ENCODE results near the gene PKD2. TPM values are rescaled to one million over a fixed set of nuclear protein-coding genes. Genes with fewer than 3 reads are reported as not detected.
A peak's percentile ranks its signal among the peaks of the same experiment; 100 is the strongest.
"Not testable (repeated sequence)": the region's sequence is repeated elsewhere in the genome, so short reads cannot be mapped to it uniquely, and the experiment has no call there.

PKD2 gene
- polyA plus RNA-seq, 12 donors = 18.7 to 42.9 (median 32.1) TPM; not detected in 1

DNA sequence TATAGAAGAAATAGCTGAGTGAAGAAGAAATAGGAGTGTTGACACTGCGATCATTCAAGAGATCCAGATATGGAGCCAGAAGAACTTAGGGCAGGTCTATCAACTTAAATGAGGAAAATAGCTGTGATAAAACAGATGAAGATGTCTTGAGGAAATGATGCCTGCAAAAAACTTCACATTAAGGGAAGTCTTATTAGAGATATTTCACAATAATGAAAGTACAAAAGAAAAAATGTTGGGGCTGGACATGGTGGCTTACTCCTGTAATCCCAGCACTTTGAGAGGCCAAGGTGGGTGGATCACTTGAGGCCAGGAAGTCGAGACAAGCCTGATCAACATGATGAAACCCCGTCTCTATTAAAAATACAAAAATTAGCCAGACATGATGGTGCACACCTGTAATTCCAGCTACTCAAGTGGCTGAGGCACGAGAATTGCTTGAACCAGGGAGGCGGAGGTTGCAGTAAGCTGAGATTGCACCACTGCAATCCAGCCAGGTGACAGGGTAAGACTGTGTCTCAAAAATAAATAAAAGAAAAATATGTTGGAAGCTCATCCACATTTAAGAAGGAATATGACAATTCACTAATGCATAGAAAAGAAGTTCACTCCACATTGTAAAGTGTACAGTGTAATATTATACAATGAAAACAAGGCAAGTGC, 56.3 kb downstream of the PKD2 start:
- DNase-seq = no peak

DNA sequence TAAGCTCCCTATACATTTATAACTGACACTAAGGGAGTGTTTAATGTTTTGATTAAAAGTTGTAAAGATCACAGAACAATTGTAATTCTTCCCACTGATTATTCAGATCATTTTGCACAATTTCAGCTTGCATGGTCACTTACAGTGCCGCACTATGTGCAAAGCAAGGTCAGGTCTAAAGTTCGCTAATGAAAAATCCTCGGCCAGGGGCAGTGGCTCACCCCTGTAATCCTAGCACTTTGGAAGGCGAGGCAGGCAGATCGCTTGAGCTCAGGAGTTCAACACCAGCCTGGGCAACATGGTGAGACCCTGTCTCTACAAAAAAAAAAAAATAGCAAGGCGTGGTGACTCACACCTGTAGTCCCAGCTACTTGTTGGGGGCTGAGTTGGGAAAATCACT, 57.0 kb downstream of the PKD2 start:
- DNase-seq = no peak

DNA sequence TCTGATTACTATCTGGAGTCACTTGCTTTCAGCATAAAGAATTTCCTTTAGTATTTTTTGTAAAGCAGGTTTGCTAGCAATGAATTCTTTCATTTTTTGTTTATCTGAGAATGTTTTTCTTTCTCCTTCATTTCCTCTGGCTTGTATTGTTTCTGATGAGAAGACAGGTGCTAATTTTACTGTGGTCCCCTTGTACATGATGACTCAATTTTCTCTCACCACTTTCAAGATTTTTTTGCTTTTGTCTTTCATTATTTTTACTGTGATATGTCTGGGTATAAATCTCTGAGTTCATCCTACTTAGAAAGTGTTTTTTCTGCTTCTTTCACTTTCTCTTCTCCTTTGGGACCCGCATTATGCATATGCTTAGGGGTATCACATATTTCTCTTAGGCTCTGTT, 62.6 kb downstream of the PKD2 start:
- no peak for DNase-seq

DNA sequence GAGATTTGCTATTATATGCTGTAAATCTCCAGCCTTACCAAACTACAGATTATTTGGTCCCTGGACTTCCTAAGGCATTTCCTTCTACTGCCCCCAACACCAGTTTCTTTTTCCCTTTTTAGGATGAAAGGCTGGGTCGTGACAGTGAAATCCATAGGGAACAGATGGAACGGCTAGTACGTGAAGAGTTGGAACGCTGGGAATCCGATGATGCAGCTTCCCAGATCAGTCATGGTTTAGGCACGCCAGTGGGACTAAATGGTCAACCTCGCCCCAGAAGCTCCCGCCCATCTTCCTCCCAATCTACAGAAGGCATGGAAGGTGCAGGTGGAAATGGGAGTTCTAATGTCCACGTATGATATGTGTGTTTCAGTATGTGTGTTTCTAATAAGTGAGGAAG, 67.9 kb downstream of the PKD2 start:
- DNase-seq = no peak

DNA sequence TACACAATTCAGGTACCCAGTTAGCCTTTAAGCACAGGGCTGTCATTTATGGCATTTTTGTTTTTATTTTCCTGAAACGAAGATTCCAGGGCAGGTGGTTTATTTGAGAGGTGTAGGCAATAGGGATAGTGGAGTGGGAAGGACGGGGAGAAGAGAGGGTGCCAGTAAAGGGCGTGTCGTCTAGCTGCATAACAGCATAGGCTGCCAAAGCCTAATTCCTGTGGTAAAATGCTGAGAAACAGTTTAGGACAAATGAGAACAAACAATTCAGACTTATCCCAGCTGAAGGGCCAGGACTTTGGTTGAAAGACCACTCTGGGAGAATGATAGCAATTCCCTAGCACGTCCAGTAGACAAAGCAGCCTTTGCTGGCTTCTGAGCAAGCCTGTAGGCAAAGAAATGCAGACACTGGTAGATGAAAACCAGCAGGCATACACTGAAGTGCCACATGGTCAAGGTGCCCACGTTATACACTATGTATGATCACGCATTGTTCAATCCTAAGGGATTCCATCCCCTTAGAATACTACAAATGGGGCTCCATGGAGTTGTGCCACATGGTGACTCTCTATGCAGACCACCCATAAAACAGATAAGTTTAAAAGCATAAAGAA, 70.6 kb downstream of the PKD2 start:
- DNase-seq = no peak

DNA sequence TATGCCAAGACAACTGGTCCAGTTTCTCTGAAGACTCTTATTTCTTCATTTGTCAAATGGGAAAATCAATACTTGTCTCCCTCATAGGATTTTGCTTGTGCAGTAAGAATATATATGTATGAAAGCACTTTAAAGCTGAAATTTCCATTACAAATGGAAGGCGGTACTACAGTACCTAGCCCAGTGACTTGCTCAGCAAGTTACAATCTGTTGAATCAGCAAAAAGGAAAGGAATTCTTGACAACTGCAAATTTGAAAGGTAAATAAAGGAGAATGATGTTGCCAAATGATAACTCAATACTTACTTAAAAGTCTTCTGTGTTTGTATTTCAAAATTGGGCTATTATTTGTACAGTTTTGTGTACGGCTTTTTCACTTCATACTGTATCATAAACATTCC, 71.1 kb downstream of the PKD2 start:
- no peak for DNase-seq

DNA sequence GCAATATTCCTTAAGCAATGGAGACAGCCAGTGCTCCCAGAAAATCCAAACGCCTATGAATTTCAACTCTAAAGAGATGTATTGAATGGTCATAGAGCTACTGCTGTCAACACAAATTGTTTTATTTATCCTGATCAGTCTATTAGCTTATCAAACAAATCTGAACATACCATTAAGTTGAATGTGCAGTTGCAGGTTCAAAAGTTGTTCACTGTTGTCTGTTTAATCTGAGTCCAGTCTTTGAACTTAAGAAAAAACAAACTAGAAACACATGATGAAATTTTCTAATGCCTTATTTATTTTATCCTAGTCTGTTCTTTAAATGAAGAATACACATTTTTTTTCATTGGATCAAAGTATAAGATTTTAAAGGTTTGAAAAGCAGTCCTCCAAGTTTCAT, 73.2 kb downstream of the PKD2 start:
- no peak for DNase-seq

DNA sequence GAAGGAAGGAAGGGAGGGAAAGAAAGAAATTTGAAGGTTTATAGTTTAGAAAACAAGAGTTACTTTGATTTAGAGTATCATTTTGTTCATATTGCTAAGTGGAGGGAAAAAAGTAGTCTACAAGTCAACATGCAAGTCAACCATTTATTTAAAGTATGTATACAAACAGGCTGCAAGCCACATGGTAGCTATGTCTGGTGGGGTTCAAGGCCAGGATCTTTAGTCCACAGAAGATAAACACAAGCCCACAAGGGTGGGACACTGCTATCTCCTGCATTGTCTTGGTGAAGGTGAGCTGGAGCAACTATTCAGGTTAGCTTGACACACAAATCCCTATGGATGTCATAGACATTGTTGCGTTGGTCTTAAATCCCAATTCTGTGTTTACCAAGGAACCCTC, 79.6 kb downstream of the PKD2 start:
- DNase-seq = no peak

DNA sequence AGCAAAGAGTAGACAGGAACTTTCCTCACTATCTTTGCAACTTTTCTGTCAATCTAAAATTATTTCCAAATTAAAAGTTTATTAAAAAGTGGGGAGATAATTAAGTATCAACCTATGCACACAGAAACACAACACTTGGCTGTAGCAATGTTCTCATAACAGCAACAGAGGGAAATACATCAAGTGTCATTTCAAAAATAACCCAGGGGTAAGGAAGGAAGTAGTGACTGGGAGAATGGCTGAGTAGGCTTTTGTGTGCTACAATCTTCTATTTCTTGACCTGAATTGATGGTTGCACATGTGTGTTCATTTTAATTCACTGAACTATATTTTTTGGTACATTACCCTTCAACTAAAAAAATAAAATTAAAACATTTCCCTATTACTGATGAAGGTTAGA, 83.5 kb downstream of the PKD2 start:
- no peak for DNase-seq

DNA sequence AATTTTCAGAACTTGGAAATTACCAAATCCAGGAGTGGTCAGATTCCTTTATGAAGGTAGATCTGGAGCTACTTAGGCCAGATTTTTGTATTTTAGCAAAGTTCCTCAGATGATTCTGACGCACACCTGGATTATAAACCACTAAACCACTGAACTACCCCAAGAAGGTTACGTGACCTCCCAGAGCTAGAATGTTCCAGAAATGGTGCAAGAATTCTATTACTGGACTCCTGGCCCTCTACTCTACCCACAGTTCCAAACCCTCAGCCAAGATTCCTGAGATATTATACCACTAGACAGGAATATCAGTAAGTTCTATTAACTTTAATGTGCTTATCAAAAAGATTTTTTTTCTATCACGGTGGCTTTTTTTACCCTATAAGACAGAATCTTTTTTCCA, 83.9 kb downstream of the PKD2 start:
- DNase-seq = no peak

DNA sequence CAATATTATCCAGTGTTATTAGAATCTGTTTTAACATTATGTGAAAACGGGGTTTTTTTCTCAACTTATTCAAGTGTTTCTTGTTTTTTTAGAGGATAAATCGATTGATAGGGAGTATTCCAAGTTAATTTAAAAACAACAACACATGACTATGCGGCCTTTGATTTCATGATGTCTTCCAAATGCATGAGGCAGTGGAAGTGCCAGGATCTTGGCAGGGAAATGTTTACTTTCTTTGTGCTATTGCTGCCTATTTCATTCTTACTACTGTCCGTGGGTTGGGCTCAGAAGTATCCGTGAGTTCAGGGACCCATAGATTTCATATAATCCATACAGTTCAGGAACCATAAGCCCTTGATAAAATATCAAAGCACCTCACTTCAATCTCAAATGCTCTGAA, 86.4 kb downstream of the PKD2 start:
- DNase-seq = no peak

DNA sequence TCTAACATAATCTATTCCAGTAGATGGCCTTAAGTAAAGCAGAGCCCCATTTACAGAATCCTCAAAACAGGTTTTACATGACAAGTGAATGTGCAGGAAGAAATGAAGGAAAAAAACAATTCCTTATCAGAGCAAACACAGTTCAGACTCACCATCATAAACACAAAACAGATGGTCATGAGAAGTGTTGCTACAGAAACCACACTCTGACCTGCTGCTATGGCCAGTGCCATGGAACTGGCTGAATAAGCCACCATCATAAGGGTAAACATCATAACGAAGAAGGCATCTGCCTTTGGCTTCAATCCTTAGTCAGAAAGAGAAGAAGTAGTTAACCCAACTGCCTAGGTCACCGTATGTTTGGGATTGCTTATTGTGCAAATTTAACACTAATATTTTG, 89.9 kb downstream of the PKD2 start:
- no peak for DNase-seq

DNA sequence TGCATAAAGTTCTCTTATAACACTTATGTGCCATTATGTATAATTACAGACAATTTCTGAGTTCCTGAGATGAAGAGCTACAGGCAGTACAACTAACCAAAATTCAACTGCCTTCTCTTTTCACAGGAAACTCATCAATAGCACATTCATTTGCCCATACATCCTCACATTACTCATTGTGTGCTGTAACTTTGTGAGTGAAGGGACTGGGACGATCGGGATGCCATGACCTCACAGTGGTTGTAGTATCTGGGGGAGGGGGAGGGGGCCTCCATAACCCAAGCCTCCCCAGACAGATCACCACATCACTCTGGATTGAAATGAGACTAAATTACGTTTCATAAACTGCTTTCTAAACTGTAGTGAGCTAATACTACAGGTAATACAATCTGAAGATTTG, 90.3 kb downstream of the PKD2 start:
- DNase-seq = no peak

DNA sequence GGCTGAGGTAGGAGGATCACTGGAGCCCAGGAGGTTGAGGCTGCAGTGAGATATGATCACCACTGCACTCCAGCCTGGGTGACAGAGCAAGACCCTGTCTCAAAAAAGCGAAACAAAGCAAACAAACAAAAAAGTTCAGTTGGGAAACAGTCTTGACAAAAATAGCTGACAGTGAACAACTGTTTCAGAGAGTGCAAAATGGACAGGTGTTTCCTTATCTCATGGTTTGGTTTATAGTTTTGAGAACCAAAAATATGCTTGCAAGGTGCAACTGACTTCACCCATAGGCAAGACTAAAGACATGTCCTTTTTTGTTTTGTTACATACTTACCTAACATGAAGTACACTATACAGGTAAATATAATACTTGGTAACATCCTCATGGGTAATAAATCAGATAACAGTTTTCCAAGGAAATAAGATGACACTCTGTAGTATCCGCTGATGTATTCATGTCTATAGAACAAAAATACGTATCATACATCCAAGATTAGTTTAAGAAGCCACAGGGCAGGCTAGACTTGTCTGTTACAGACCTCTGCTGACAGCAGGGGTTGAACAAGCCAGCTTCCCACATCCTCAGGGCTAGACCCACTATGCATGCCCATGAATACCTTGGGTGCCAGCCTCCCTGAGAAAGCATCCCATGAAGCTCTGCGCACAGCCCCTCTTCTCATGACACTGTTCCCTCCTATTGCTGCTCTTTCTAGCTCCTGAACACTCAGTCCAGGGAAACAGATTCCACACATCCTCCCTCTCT, 91.7 kb downstream of the PKD2 start:
- no peak for DNase-seq

DNA sequence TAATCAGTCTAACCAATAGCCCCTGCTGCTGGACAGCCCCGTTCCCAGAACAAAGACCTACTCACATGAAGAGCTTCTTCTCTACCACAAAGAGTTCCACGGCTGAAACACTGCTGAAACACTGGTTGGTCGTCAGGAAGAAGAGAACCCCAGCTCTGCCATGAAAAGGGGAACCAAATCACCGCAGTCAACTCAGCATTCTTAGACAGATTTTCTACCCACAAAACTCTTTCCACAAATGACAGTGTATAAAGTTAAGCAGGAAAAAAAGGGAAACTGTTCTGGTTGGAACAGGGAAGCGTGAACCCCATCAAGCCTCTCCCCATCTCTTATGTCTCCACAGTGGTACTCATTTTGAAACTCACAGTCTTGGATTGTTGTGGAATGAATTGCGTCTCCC, 93.7 kb downstream of the PKD2 start:
- peak; percentile 7 for DNase-seq

DNA sequence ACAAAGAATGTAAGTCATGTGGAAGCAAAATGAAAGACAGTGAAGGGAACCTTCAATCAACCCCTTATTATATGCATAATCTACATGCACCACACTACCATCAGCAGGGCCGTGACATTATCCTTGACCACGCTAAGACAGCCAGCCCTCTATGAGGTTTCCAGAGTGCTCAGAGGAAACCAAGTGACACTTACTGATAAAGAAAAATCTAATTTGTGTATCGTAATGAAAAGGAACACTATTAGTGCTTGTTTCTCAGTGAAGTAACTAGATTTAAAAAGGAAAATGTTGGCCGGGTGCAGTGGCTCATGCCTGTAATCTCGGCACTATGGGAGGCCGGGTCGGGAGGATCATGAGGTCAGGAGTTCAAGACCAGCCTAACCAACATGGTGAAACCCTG, 94.6 kb downstream of the PKD2 start:
- no peak for DNase-seq

DNA sequence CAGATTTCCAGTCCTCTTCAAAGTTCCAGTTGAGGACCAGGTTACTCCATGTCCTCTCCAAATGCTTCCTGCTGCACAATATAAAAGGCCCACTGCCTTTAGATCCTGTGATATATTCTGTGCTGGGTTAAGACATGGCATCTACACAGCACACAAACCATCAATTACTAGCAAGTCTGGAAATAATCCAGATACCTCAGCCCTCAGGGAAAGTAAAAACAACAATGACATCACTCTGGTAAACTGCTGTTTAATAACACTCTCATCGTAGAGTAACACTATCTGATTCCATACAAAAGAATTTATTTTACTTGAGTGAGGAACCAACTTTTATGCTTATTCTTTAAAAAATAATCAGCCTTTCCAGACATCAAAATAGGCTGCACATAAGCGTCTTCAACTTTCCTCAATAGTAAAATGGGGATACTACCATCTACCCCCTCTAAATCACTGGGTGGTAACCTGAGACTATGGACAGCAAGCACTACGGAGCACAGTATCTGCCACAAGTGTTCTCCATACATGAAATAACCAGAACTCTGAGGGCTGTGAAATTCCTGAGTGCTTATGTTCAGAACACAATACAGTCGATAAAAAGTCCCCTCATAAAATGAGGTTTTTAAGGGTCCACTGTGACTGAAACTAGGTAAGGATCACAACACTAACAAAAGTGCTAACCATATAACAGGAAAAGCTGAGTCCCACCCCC, 97.6 kb downstream of the PKD2 start:
- DNase-seq = no peak

DNA sequence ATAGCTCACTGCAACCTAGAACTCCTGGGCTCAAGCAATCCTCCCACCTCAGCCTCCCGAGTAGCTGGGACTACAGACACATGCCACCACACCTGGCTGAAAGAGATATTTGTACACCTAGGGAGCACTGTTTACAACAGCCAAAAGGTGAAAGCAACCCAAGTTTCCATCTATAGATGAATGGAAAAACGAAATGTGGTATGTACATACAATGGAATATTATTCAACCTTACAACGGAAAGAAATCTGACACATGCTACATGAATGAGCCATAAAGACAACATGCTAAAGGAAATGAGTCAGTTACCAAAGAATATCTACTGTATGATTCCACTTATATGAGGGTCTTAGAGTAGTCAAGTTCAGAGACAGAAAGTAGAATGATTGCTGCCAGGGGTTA, 98.8 kb downstream of the PKD2 start:
- no peak for DNase-seq

DNA sequence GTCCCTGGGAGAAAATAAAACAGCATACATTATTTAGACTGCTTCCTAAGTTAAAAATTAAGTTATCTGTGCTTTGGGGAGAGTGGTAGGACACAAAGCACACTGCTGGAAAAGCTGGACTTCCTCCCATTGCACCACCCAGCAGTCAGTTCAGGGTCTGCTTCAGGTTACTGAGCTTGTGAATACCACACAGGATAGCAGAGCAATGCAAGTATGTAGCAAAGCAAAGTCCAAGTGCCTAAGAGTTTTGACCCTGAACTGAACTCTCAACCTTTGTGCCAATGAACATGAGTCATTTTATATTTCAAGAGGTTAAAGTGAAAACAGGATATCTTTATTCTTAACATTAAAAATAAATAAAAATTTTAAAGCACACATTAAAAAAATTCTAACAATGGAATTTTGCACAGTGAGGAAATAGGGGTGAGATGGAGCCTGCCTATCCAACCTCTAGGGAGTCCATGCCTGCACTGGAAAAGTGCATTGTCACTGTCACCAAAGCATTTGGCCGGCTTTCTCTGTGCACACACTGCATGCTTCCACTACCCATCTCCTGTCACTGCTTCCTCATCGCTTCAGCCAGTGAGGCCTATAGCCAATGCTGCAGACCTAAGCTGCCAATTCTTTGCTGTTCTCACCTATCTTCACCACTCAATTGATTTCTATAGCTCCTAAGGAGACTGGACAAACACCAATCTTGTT, 100.1 kb downstream of the PKD2 start:
- DNase-seq = no peak

DNA sequence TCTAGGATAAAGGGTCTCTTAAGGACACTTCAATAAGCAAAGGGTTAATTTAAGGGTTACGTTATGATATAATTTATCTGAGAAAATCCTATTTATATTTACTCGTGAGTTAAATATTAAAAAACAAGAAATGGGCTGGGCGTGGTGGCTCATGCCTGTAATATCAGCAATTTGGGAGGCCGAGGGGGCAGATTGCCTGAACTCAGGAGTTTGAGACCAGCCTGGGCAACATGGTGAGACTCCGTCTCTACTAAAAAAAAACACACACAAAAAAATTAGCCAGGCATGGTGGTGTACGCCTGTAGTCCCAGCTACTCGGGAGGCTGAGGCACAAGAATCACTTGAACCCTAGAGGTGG, 100.7 kb downstream of the PKD2 start:
- DNase-seq = not testable (repeated sequence)

DNA sequence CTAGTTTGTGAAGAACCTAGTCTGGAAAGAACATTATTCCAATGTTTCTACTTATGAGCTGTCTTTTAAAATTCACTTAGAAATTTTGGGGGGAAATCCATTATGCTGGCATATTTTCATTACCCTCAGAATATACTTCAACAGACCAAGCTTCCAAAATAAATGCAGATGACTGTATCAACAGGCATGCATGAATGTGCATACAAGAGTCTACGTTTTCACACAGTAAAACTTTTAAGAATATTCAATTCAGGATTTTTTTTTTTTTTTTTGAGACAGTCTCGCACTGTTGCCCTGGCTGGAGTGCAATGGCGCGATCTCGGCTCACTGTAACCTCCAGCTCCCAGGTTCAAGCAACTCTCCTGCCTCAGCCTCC, 101.3 kb downstream of the PKD2 start:
- no peak for DNase-seq

All from muscle of arm (tissue), 12 donors.